ENCODE data around the gene TMEM258. TPM values are rescaled to one million over a fixed set of nuclear protein-coding genes. Genes with fewer than 3 reads are reported as not detected.

The TMEM258 gene
- total RNA-seq, 1 donor from 2014 or later = 166 TPM

GRCh38 chr11:61775606-61776554 is 16.5 kb downstream of the TMEM258 start:
- Mint-ChIP-seq H3K9me3 (no peaks in the 10 kb centered on the region), H3K4me3 (no peak overlapping the region), H3K36me3 (ENCODE audit: low read depth) (no peaks in the 10 kb centered on the region), H3K27me3 (ENCODE audit: insufficient read depth) (no peaks in the 10 kb centered on the region), H3K27ac (no peak overlapping the region), H3K4me1 (ENCODE audit: low read depth) (peaks cover 8% of the 10 kb centered on the region)
- intact Hi-C loops (cut with micrococcal nuclease) = loop anchor here (1.0 kb wide), 1 partner anchor 24 kb away; the partner anchor contains the start of gene MYRF
- no peak for DNase-seq (ENCODE audit: low spot score)

GRCh38 chr11:61775106-61775505 is 17.3 kb downstream of the TMEM258 start:
- Mint-ChIP-seq H3K4me3 (no peak overlapping the region), H3K27me3 (ENCODE audit: insufficient read depth) (no peaks in the 10 kb centered on the region), H3K9me3 (no peaks in the 10 kb centered on the region), H3K27ac (no peak overlapping the region), H3K4me1 (ENCODE audit: low read depth) (peaks cover 8% of the 10 kb centered on the region), H3K36me3 (ENCODE audit: low read depth) (no peaks in the 10 kb centered on the region)
- intact Hi-C loops (cut with micrococcal nuclease) = no loop called here
- DNase-seq (ENCODE audit: low spot score) = no peak

GRCh38 chr11:61774411-61774810 is 18.0 kb downstream of the TMEM258 start:
- no peak for DNase-seq (ENCODE audit: low spot score)
- intact Hi-C loops (cut with micrococcal nuclease) = no loop called here
- peaks cover 8% of the 10 kb centered on the region for H3K4me1 Mint-ChIP-seq (ENCODE audit: low read depth)
- H3K27ac Mint-ChIP-seq = no peak overlapping the region
- H3K4me3 Mint-ChIP-seq = no peak overlapping the region
- H3K27me3 Mint-ChIP-seq (ENCODE audit: insufficient read depth) = no peaks in the 10 kb centered on the region
- no peaks in the 10 kb centered on the region for H3K36me3 Mint-ChIP-seq (ENCODE audit: low read depth)
- H3K9me3 Mint-ChIP-seq = no peaks in the 10 kb centered on the region

GRCh38 chr11:61773809-61774208 is 18.6 kb downstream of the TMEM258 start:
- no peak overlapping the region for H3K4me3 Mint-ChIP-seq
- no peak for DNase-seq (ENCODE audit: low spot score)
- no peaks in the 10 kb centered on the region for H3K9me3 Mint-ChIP-seq
- no peak overlapping the region for H3K27ac Mint-ChIP-seq
- intact Hi-C loops (cut with micrococcal nuclease) = no loop called here
- H3K36me3 Mint-ChIP-seq (ENCODE audit: low read depth) = no peaks in the 10 kb centered on the region
- no peaks in the 10 kb centered on the region for H3K27me3 Mint-ChIP-seq (ENCODE audit: insufficient read depth)
- H3K4me1 Mint-ChIP-seq (ENCODE audit: low read depth) = peaks cover 8% of the 10 kb centered on the region

- H3K27ac Mint-ChIP-seq = no peak overlapping the region
- no peak overlapping the region for H3K4me3 Mint-ChIP-seq
- DNase-seq (ENCODE audit: low spot score) = no peak
- peaks cover 8% of the 10 kb centered on the region for H3K4me1 Mint-ChIP-seq (ENCODE audit: low read depth)
- no peaks in the 10 kb centered on the region for H3K36me3 Mint-ChIP-seq (ENCODE audit: low read depth)
- no peaks in the 10 kb centered on the region for H3K9me3 Mint-ChIP-seq
- H3K27me3 Mint-ChIP-seq (ENCODE audit: insufficient read depth) = no peaks in the 10 kb centered on the region
- intact Hi-C loops (cut with micrococcal nuclease) = no loop called here
These were observed 19.0 kb downstream of the TMEM258 start for GRCh38 chr11:61773356-61773755.

GRCh38 chr11:61771985-61772455 is 20.4 kb downstream of the TMEM258 start:
- H3K4me1 Mint-ChIP-seq (ENCODE audit: low read depth) = no peaks in the 10 kb centered on the region
- intact Hi-C loops (cut with micrococcal nuclease) = no loop called here
- no peak overlapping the region for H3K4me3 Mint-ChIP-seq
- DNase-seq (ENCODE audit: low spot score) = no peak
- no peaks in the 10 kb centered on the region for H3K27me3 Mint-ChIP-seq (ENCODE audit: insufficient read depth)
- no peaks in the 10 kb centered on the region for H3K9me3 Mint-ChIP-seq
- H3K27ac Mint-ChIP-seq = peak overlapping the region; percentile 40
- H3K36me3 Mint-ChIP-seq (ENCODE audit: low read depth) = no peaks in the 10 kb centered on the region

GRCh38 chr11:61771195-61771894 is 21.1 kb downstream of the TMEM258 start:
- H3K27ac Mint-ChIP-seq = no peak overlapping the region
- no peak overlapping the region for H3K4me3 Mint-ChIP-seq
- intact Hi-C loops (cut with micrococcal nuclease) = no loop called here
- no peaks in the 10 kb centered on the region for H3K36me3 Mint-ChIP-seq (ENCODE audit: low read depth)
- no peak for DNase-seq (ENCODE audit: low spot score)
- H3K27me3 Mint-ChIP-seq (ENCODE audit: insufficient read depth) = no peaks in the 10 kb centered on the region
- no peaks in the 10 kb centered on the region for H3K4me1 Mint-ChIP-seq (ENCODE audit: low read depth)
- no peaks in the 10 kb centered on the region for H3K9me3 Mint-ChIP-seq

GRCh38 chr11:61769946-61770683 is 22.3 kb downstream of the TMEM258 start:
- intact Hi-C loops (cut with micrococcal nuclease) = no loop called here
- no peaks in the 10 kb centered on the region for H3K9me3 Mint-ChIP-seq
- H3K27ac Mint-ChIP-seq = no peak overlapping the region
- H3K36me3 Mint-ChIP-seq (ENCODE audit: low read depth) = no peaks in the 10 kb centered on the region
- H3K27me3 Mint-ChIP-seq (ENCODE audit: insufficient read depth) = no peaks in the 10 kb centered on the region
- H3K4me1 Mint-ChIP-seq (ENCODE audit: low read depth) = no peaks in the 10 kb centered on the region
- no peak for DNase-seq (ENCODE audit: low spot score)
- no peak overlapping the region for H3K4me3 Mint-ChIP-seq

- Mint-ChIP-seq H3K4me3 (no peak overlapping the region), H3K9me3 (no peaks in the 10 kb centered on the region), H3K27ac (no peak overlapping the region), H3K27me3 (ENCODE audit: insufficient read depth) (no peaks in the 10 kb centered on the region), H3K4me1 (ENCODE audit: low read depth) (no peaks in the 10 kb centered on the region), H3K36me3 (ENCODE audit: low read depth) (no peaks in the 10 kb centered on the region)
- no peak for DNase-seq (ENCODE audit: low spot score)
- intact Hi-C loops (cut with micrococcal nuclease) = no loop called here
These were observed 23.1 kb downstream of the TMEM258 start for GRCh38 chr11:61769169-61769920.

- H3K4me3 Mint-ChIP-seq = no peak overlapping the region
- H3K4me1 Mint-ChIP-seq (ENCODE audit: low read depth) = no peaks in the 10 kb centered on the region
- intact Hi-C loops (cut with micrococcal nuclease) = no loop called here
- no peak overlapping the region for H3K27ac Mint-ChIP-seq
- no peak for DNase-seq (ENCODE audit: low spot score)
- H3K36me3 Mint-ChIP-seq (ENCODE audit: low read depth) = no peaks in the 10 kb centered on the region
- no peaks in the 10 kb centered on the region for H3K9me3 Mint-ChIP-seq
- no peaks in the 10 kb centered on the region for H3K27me3 Mint-ChIP-seq (ENCODE audit: insufficient read depth)
These were observed 23.9 kb downstream of the TMEM258 start for GRCh38 chr11:61768376-61769076.

- Mint-ChIP-seq H3K27me3 (ENCODE audit: insufficient read depth) (no peaks in the 10 kb centered on the region), H3K27ac (no peak overlapping the region), H3K4me3 (no peak overlapping the region), H3K4me1 (ENCODE audit: low read depth) (no peaks in the 10 kb centered on the region), H3K9me3 (no peaks in the 10 kb centered on the region), H3K36me3 (ENCODE audit: low read depth) (no peaks in the 10 kb centered on the region)
- intact Hi-C loops (cut with micrococcal nuclease) = no loop called here
- DNase-seq (ENCODE audit: low spot score) = no peak
These were observed 26.0 kb downstream of the TMEM258 start for GRCh38 chr11:61766353-61766841.

All from activated T-helper 1 cell treated with anti-CD3 and anti-CD28 coated beads, Interleukin-12 subunit alpha, Interleukin-12 subunit beta, Interleukin-2, Interleukin-4 antibody, amounts not matched to agents 30 ng/mL and 10 ng/mL and 1 ng/mL, durations not matched to agents 14 hours and 24 hours and 36 hours (primary cell).